IPS-18c (cell line): ENCODE data around the gene EPSTI1.

ENCODE experiments used
- H3K4me3 ChIP-seq: 2 replicates; pipeline ENCODE4 v1.7.0; 2013; ENCODE audit warnings: low read depth, mild to moderate bottlenecking, low read length, moderate library complexity; ENCODE audit not compliant: insufficient read depth
- H3K9me3 ChIP-seq: one replicate; pipeline ENCODE4 v1.6.1; 2013; ENCODE audit warnings: mild to moderate bottlenecking, low read length, moderate library complexity; ENCODE audit not compliant: control insufficient read depth, insufficient read depth

The EPSTI1 gene

DNA sequence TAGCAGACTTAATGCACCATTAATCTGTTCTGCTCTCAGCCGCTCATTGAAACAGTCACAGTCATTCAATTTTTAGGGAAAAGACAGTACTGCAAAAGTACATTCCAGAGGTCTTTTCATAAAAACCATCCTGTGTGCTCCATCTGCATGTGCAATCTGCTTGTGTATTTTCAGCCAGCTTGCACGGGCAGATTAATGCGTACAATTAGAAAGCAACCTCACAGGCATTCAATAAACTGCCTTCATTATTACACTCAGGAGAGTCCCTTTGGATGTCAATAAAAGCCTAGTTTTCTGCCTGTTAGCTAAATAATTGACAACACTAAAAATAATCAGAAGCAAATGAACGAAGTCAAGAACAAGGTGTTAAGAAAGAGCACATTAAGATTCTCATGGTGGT is 41.9 kb downstream of the EPSTI1 start:
- H3K9me3 ChIP-seq = peaks cover 2% of the 10 kb centered on the region

DNA sequence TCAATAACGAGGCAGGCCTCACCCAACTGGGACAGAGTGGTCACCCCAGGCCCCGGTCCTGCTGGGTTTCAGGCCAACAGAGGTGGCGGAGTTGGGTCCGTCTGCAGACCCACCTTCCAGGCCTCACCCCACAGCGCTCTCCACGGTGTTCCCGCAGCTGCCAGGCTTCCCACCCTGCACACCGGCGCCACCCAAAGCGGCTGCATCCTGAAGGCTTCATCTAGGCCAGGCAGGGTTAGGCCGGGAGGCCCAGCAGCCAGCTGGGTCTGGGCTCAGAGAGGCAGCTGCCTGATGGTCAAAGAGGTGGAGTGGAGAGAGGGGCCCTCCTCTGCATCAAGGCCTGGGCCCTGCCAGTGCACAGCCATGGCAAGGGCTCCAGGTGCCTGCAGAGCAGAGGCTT is 44.1 kb downstream of the EPSTI1 start:
- H3K4me3 ChIP-seq = no peak overlapping the region
- H3K9me3 ChIP-seq = peaks cover 4% of the 10 kb centered on the region

More for the DNA sequence above, 41.9 kb downstream of the EPSTI1 start:
- H3K4me3 ChIP-seq = no peak overlapping the region

- no peak overlapping the region for H3K4me3 ChIP-seq
- H3K9me3 ChIP-seq = peaks cover 2% of the 10 kb centered on the region
Measured at GRCh38 chr13:42946927-42947326, 45.1 kb downstream of the EPSTI1 start.

GRCh38 chr13:42929886-42930535 is 62.0 kb downstream of the EPSTI1 start:
- Histone ChIP-seq H3K9me3 (no peaks in the 10 kb centered on the region), H3K4me3 (no peak overlapping the region)

DNA sequence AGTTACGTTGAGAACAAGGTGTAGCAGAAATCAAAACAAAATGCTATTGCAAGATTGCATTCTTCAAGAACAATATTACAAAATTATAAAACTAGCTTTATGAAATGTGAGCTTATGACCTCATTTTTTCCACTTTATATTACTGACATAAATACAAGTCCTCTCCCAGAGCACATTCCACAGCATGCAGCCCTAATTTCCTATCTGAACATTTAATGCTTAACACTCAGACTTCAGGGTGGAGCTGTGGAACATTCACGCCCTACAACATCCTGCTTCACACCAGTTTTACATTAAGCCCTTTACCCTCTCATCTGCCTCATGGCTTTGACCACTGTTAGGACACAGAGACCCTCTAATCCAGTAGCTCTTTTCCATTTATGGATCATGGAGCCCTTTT is 65.5 kb downstream of the EPSTI1 start:
- no peaks in the 10 kb centered on the region for H3K9me3 ChIP-seq
- no peak overlapping the region for H3K4me3 ChIP-seq

DNA sequence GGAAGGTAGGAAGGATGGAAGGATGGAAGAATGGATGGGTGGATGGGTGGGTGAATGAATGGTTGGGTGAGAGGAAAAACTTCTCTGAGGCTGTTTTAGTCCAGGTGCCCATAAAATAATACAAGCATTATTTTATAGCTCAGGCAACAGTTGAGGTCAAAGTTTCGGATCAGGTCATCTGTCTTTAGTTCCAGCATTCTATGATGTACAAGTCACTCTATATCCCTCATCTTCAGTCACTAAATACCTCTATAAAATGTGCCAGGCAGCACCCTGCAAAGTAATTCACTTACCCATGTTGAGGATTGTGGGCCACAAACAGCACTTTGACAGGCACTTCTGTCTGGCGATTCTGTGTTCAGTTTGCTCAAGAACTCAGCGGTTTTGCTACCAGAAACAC is 66.0 kb downstream of the EPSTI1 start:
- H3K9me3 ChIP-seq = no peaks in the 10 kb centered on the region
- no peak overlapping the region for H3K4me3 ChIP-seq

DNA sequence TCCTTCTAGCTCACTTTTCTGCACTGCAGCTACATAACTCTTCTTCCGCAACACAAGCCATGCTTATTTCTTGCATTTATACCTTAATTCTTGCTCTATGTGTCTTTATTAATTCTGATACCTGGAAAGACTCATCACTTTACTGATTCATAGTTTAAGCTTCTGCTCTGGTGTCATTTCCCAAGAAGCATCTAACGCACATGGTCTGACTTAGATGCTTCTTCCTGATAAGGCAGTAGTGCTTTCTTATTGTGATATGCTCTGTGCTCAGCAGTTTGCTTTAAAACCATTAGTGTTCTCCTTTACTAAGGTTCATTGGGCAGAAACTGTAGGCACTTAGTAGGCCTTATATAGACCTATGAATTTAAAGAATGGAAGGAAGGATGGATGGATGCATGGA is 66.4 kb downstream of the EPSTI1 start:
- H3K9me3 ChIP-seq = no peaks in the 10 kb centered on the region
- H3K4me3 ChIP-seq = no peak overlapping the region

- Histone ChIP-seq H3K9me3 (no peaks in the 10 kb centered on the region), H3K4me3 (no peak overlapping the region)
Measured at GRCh38 chr13:42924344-42924743, 67.7 kb downstream of the EPSTI1 start.

DNA sequence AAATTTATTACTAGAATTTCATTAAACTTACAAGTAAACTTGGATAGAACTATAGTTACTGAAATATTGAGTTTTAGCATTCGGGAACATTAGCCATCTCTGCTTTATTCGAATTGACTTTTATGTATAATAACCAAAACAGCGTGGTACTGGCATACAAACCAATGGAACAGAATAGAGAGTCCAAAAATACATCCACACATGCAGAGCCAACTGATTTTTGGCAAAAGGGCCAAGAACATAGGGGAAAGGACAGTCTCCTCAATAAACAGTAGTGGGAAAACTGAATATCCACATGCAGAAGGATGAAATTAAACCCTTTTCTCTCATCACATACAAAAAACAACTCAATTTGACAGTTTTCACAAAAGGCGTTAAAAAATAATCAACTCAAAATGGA is 84.3 kb downstream of the EPSTI1 start:
- Histone ChIP-seq H3K4me3 (no peak overlapping the region), H3K9me3 (no peaks in the 10 kb centered on the region)

GRCh38 chr13:42906257-42906656 is 85.8 kb downstream of the EPSTI1 start:
- no peak overlapping the region for H3K4me3 ChIP-seq
- H3K9me3 ChIP-seq = no peaks in the 10 kb centered on the region

- Histone ChIP-seq H3K4me3 (no peak overlapping the region), H3K9me3 (no peaks in the 10 kb centered on the region)
Measured at GRCh38 chr13:42905579-42905978, 86.5 kb downstream of the EPSTI1 start.

DNA sequence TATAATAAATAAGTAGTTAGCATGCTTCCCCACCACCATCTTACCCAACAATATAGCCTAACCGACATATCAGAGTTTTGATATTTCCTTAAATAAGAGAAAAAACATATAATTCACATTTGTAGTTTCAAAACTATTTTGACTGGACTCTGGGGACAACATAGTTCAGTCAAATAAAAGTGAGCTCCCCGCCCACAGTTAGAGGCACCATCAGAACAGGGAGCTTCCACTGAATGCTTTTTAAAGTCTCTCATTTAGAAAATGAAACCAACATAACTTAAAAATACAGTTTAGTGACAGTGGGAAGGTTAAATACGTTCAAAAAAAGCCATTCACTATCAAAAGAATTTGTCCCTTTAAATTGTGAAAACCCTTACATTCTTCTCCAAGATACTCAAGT is 92.8 kb downstream of the EPSTI1 start:
- Histone ChIP-seq H3K4me3 (no peak overlapping the region), H3K9me3 (no peaks in the 10 kb centered on the region)

GRCh38 chr13:42895776-42896175 is 96.3 kb downstream of the EPSTI1 start:
- Histone ChIP-seq H3K4me3 (no peak overlapping the region), H3K9me3 (no peaks in the 10 kb centered on the region)

GRCh38 chr13:42894765-42895243 is 97.2 kb downstream of the EPSTI1 start:
- Histone ChIP-seq H3K9me3 (no peaks in the 10 kb centered on the region), H3K4me3 (no peak overlapping the region)

DNA sequence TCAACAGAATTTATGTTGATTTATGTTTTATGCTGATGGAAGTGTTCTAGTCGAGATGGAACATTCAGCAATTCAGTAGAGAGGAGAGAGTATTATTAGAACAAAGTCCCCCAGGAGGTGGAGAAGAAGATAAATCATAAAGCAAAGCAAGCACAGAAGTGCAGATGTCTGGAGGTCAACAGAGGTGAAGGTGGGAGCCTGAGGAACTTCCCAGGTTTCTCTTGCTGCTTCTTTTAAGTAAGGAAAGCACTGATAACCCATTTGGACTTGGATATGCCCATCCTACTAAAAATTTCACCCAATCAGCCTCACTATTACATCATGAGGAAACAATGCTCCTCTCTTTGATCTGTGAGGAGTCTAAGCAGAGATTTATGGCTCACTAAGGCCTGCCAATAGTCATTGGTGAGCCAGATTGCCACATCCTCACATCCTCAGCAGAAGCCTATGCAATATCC is 98.8 kb downstream of the EPSTI1 start:
- H3K4me3 ChIP-seq = no peak overlapping the region
- no peaks in the 10 kb centered on the region for H3K9me3 ChIP-seq

- Histone ChIP-seq H3K4me3 (no peak overlapping the region), H3K9me3 (no peaks in the 10 kb centered on the region)
Measured at GRCh38 chr13:42892760-42893159, 99.3 kb downstream of the EPSTI1 start.

GRCh38 chr13:42891591-42891990 is 100.5 kb downstream of the EPSTI1 start:
- Histone ChIP-seq H3K4me3 (no peak overlapping the region), H3K9me3 (no peaks in the 10 kb centered on the region)

- Histone ChIP-seq H3K4me3 (no peak overlapping the region), H3K9me3 (no peaks in the 10 kb centered on the region)
Measured at GRCh38 chr13:42885325-42885724, 106.7 kb downstream of the EPSTI1 start.
